GM21619 (cell line): ENCODE data around the gene CCL18.
A peak's percentile ranks its signal among the peaks of the same experiment; 100 is the strongest.
"Not testable (repeated sequence)": the region's sequence is repeated elsewhere in the genome, so short reads cannot be mapped to it uniquely, and the experiment has no call there.

Experiments used
- ATAC-seq: cut with Tn5 transposase; IDR thresholded peaks from one replicate; pipeline ENCODE4 v1.9.1; 2021; ENCODE audit not compliant: unreplicated experiment

Gene CCL18

GRCh38 chr17:36070427-36070826 is 6.4 kb downstream of the CCL18 start:
- ATAC-seq, result no peak

- no peak for ATAC-seq
Observed at GRCh38 chr17:36071751-36072150, 7.7 kb downstream of the CCL18 start.

DNA sequence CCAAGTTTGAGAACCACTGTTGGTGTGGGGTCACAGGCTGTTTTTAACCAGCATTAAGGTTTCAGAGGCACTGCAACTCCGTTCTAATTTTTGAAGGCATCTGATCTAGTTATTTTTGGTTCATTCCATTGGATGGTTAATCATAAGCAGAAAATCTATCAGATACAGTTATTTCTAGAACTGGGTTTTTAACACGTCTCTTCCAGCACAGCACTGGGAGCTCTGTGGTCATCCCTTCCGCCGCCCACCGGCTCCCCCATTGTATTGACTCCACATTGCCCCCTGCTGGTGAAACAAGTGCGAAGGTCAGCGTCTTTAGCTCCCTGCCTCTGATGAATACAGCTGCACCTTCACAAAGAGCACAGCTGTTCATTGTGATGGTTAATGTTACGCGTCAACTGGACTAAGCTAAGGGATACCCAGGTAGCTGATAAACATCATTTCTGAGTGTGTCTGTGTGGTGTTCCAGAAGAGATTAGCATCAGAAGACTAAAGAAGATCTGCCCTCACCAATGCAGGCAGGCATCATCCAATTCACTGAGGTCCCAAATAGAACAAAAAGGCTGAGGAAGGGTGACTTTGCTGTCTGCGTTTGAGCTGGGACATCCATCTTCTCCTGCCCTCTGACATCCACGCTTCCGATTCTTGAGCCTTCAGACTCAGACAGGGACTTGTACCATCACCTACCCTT is 8.5 kb downstream of the CCL18 start:
- no peak for ATAC-seq

DNA sequence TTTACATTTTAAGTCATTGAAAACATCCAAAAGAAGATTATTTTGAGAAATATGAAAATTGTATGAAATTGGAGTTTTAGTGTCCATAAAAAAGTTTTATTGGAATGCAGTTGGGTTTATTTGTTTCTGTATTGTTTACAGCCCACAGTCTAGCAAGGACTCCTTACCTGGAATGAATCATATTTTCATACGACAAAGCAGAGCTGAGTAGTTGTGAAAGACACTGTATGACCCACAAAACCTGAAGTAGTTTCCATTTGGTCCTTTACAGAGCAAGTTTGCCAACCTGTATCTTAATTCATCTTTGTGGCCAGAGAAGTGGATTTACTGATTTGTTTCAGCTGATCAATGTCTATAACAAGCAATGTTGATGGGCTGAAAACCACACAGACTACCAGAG is 10.3 kb downstream of the CCL18 start:
- no peak for ATAC-seq

DNA sequence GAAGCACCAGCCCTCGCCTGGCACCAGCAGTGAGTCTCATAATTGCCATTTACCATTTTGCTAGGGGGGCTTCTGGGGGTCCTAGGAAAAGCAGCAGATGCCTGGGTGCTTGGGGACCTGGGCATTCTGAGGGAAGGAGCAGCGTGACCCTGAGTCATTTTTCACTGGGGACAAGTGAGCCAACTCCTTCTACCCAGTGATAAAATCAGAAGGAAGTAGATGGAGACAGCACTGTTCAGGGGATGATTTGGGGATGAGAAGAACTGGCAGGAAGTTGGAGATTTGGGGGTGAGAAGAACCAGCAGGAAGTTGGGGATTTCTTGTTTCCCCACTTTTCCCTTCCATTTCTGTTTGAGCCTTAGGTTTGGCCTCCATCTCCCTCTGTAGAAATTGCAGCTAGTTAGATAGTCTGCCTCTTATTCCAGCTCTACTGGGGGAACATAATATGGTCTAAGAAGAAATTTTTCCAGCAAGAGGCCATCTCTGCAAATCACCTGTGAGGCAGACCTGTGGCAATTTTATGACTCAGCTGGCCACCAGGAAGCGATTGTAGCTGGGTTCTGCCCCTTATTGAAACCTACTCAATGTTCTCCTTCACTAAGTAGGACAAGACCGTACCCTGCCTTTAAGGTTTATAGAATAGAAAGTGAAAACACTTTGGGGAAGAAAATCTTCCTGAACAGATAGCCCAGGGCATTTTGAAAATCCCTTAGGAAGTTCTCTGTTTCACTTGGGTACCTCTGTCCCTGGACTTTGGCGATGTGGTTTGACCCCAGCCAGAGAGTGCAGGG is 17.8 kb downstream of the CCL18 start:
- ATAC-seq, result peak; percentile 49

DNA sequence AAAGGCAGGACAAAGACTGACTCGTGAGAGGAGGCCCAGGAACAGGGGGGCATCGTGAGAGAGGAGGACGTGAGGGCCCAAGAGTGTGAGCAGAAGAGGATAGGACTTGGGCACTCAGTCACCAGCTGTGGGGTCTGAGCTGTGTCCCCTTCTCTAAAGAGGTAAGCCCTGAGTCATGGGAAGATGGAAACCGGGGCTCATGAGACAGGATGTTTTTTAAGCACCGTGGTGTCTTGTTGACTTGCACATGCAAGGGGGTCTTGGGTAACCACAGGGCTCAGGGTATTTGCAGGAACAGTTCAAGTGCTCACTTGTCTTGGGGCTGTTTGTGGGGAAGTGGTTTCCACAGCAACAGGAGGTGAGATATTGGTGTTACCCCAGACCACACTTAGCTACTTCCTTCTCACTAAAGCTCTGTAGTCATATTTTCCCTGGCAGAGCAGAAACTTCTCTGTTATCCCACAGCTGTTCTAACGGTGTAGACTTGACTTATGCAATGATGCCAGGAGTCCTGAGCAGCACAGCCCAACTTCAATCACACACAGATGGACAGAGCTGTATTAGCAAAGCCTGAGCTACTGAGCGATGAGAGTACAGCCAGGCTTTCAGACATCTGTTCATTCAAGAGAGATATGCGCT is 18.5 kb downstream of the CCL18 start:
- ATAC-seq, result peak; percentile 44

GRCh38 chr17:36083691-36084090 is 19.6 kb downstream of the CCL18 start:
- not testable (repeated sequence) for ATAC-seq

DNA sequence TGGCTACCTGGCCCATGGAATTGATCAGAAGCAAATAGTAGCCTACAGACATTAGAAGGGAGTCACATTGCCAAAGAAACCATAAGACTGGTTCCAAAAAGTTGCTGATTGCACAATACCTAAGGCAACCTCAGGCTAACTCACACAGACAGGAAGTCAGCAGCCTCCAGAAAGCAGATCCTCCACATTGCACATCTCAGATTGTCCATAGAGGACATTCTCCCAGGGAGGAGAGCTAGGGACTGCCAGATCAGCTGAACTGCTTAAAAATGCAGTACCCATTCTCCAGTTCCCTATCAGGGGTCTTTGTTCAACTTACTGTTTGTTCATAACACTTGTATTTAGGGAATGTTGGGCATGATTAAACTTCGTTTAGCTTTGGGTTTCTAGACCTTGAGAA is 21.7 kb downstream of the CCL18 start:
- no peak for ATAC-seq

DNA sequence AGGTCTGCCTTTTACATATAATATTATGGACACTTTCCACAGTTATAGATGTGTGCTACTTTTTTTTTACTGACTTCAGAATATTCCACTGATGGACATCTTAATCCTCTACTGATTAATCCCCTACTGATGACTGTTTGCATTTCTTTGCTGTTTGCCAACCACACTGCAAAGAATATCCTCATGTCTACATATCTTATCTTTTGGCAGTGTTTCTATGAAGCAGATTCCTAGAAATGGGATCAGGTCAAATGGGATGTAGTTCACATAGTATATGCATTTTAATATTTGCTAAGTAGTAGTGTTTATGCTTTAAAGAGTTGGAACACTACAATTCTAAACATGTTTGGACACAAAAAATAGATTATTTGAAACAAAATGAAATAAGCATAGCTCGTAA is 22.7 kb downstream of the CCL18 start:
- no peak for ATAC-seq

GRCh38 chr17:36087471-36087870 is 23.4 kb downstream of the CCL18 start:
- not testable (repeated sequence) for ATAC-seq

- not testable (repeated sequence) for ATAC-seq
Observed at GRCh38 chr17:36087897-36088572, 24.0 kb downstream of the CCL18 start.

DNA sequence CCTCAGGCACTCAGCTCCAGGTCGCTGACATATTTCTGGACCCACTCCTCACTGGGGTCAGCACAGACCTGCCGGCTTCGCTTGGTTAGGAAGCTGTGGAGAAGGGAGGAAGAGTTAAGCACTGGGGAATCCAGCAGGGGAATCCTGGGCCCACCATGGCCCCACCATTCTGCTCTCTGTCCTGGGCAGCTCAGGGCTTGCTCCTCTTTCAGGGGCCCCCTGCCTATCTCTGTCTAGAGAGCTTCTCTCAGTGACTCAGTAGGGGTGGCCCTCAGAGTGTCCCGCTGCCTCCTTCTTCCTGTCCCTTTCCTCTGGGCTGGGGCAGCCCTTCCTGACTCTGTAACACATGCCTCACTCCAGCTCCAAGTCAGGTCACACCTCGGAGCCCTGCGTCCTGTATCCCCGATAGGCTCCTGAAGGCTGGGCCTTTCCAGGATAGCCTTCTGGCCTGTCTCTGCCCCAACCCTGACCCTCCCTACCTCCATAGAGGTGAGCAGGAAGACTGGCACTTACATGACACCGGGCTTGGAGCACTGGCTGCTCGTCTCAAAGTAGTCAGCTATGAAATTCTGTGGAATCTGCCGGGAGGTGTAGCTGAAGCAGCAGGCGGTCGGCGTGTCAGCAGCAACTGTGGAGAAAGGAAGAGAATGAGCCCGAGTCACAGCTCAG is 24.7 kb downstream of the CCL18 start:
- no peak for ATAC-seq

GRCh38 chr17:36089339-36089865 is 25.3 kb downstream of the CCL18 start:
- ATAC-seq, result no peak

DNA sequence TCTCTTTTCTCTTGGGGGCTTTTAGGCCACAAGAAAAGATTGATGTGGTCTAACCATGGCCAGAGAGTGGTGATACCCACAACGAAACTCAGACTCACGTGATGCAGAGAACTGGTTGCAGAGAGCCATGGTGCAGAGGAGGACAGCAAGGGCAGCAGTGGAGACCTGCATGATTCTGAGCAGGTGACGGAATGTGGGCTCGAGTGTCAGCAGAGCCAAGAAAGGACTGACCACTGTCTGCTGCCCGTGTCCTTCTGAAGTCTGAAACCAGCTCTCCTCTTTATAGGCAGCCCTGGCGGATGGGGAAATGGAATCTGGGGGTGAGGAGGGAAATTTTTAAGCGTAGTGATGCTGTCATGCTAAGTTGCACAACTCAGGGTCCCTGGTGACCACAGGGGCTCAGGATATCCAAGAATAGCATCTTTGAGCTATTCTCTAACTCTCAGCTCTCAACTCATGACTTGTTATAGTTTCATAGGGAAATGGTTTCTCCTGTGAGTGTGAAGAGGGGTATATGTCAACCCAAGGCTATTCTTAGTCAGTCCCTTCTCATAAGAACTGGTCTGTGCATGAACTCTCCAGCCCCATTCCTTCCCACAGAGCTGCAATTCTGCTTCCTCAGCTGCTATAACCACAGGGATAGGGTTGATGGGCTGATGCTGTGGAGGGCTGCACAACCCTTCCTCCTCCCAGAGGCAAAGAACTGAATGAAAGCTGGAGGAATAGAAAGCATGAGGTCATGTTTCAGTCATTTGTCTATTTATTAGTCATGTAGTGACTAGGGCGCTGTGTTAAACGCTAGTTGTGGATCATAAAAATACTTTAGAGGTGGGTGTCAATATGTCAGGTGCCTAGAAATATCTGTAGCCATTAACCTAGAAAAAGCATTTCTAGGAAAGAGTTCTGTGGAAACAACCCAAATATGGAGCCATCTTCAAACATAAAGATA is 26.1 kb downstream of the CCL18 start, which contains the start of gene CCL3:
TSS of gene CCL3 (minus strand) at position 256 of the 949 bp plus-strand sequence. CDS start at position 171, 85 bp downstream.
- ATAC-seq, result peak; percentile 56

GRCh38 chr17:36092230-36092629 is 28.2 kb downstream of the CCL18 start:
- no peak for ATAC-seq

- not testable (repeated sequence) for ATAC-seq
Observed at GRCh38 chr17:36092715-36093114, 28.6 kb downstream of the CCL18 start.

DNA sequence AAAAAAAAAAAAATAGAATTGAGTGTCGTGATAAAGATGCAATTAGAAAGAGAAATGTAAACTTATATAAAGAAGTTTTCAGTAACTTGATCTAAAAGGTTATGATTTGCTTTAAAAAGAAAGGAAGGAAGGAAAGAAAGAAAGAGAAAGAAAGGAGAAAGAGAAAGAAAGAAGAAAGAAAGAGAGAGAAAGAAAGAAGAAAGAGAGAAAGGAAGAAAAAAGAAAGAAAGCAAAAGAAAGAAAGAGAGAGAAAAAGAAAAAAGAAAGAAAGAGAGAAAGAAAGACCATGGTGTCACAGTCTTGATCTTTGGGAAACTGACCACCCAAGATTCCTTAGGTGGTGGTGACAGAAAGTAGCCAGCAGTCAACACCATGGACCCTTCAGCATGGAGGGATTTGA is 30.2 kb downstream of the CCL18 start:
- no peak for ATAC-seq

- ATAC-seq, result no peak
Observed at GRCh38 chr17:36094746-36095145, 30.7 kb downstream of the CCL18 start.

GRCh38 chr17:36095992-36096391 is 31.9 kb downstream of the CCL18 start:
- no peak for ATAC-seq
